KOPT-K1 (cell line): Measurements from ENCODE around the gene MRAS.

ENCODE experiments used
- H3K27ac ChIP-seq: fragments of 200-600 bp; sonication (generic); 2 replicates; pipeline ENCODE4 v1.5.1; 2016; ENCODE audit warnings: antibody characterized with exemption, mild to moderate bottlenecking, low read depth, low read length; ENCODE audit not compliant: poor library complexity, severe bottlenecking
- H3K36me3 ChIP-seq: fragments of 200-600 bp; sonication (generic); 2 replicates; pipeline ENCODE4 v1.5.1; 2017; ENCODE audit warnings: antibody characterized with exemption, mild to moderate bottlenecking, low read length, moderate library complexity; ENCODE audit not compliant: insufficient read depth
- H3K9me3 ChIP-seq: fragments of 200-600 bp; sonication (generic); 2 replicates; pipeline ENCODE4 v1.5.1; 2017; ENCODE audit warnings: antibody characterized with exemption, low read length, mild to moderate bottlenecking; ENCODE audit not compliant: insufficient read depth, poor library complexity, severe bottlenecking

The MRAS gene

GRCh38 chr3:138432576-138433240, 84.3 kb downstream of the MRAS start:
- H3K9me3 ChIP-seq = peaks cover 6% of the 10 kb centered on the region
- no peak overlapping the region for H3K27ac ChIP-seq
- no peaks in the 10 kb centered on the region for H3K36me3 ChIP-seq

- H3K36me3 ChIP-seq = no peaks in the 10 kb centered on the region
- no peak overlapping the region for H3K27ac ChIP-seq
- H3K9me3 ChIP-seq = peaks cover 6% of the 10 kb centered on the region
Measured at GRCh38 chr3:138433892-138434275, 85.5 kb downstream of the MRAS start.

- Histone ChIP-seq H3K36me3 (no peaks in the 10 kb centered on the region), H3K27ac (no peak within 1 kb of the TSS), H3K9me3 (peaks cover 6% of the 10 kb centered on the region)
Measured at GRCh38 chr3:138434276-138434874, 86.0 kb downstream of the MRAS start, which contains the start of gene ESYT3. Gene ESYT3 (plus strand): TSS chr3:138434616. CDS start chr3:138434799, 183 bp downstream.

- no peaks in the 10 kb centered on the region for H3K36me3 ChIP-seq
- H3K27ac ChIP-seq = no peak overlapping the region
Measured at GRCh38 chr3:138434875-138435772, 86.7 kb downstream of the MRAS start.

GRCh38 chr3:138435840-138436239, 87.5 kb downstream of the MRAS start:
- no peak overlapping the region for H3K27ac ChIP-seq

More at GRCh38 chr3:138434875-138435772, 86.7 kb downstream of the MRAS start:
- peaks cover 6% of the 10 kb centered on the region for H3K9me3 ChIP-seq

GRCh38 chr3:138437281-138437680, 88.9 kb downstream of the MRAS start:
- no peak overlapping the region for H3K27ac ChIP-seq
- no peaks in the 10 kb centered on the region for H3K36me3 ChIP-seq
- peaks cover 6% of the 10 kb centered on the region for H3K9me3 ChIP-seq

More at GRCh38 chr3:138435840-138436239, 87.5 kb downstream of the MRAS start:
- Histone ChIP-seq H3K36me3 (no peaks in the 10 kb centered on the region), H3K9me3 (peaks cover 6% of the 10 kb centered on the region)

- Histone ChIP-seq H3K9me3 (peaks cover 4% of the 10 kb centered on the region), H3K27ac (no peak overlapping the region), H3K36me3 (no peaks in the 10 kb centered on the region)
Measured at GRCh38 chr3:138438896-138439295, 90.5 kb downstream of the MRAS start.

GRCh38 chr3:138439646-138440045, 91.3 kb downstream of the MRAS start:
- no peaks in the 10 kb centered on the region for H3K36me3 ChIP-seq
- H3K27ac ChIP-seq = no peak overlapping the region
- no peaks in the 10 kb centered on the region for H3K9me3 ChIP-seq

- Histone ChIP-seq H3K27ac (no peak overlapping the region), H3K36me3 (no peaks in the 10 kb centered on the region), H3K9me3 (no peaks in the 10 kb centered on the region)
Measured at GRCh38 chr3:138440121-138440521, 91.7 kb downstream of the MRAS start.

GRCh38 chr3:138440596-138440995, 92.2 kb downstream of the MRAS start:
- Histone ChIP-seq H3K27ac (no peak overlapping the region), H3K9me3 (no peaks in the 10 kb centered on the region), H3K36me3 (no peaks in the 10 kb centered on the region)

- H3K9me3 ChIP-seq = no peaks in the 10 kb centered on the region
- H3K36me3 ChIP-seq = no peaks in the 10 kb centered on the region
- H3K27ac ChIP-seq = no peak overlapping the region
Measured at GRCh38 chr3:138441256-138441655, 92.9 kb downstream of the MRAS start.

GRCh38 chr3:138441742-138442141, 93.4 kb downstream of the MRAS start:
- H3K36me3 ChIP-seq = no peaks in the 10 kb centered on the region
- H3K27ac ChIP-seq = no peak overlapping the region
- no peaks in the 10 kb centered on the region for H3K9me3 ChIP-seq

GRCh38 chr3:138442433-138442832, 94.1 kb downstream of the MRAS start:
- no peak overlapping the region for H3K27ac ChIP-seq
- H3K36me3 ChIP-seq = no peaks in the 10 kb centered on the region
- no peaks in the 10 kb centered on the region for H3K9me3 ChIP-seq

- Histone ChIP-seq H3K9me3 (no peaks in the 10 kb centered on the region), H3K27ac (no peak overlapping the region)
Measured at GRCh38 chr3:138443091-138443490, 94.7 kb downstream of the MRAS start.

More at GRCh38 chr3:138443091-138443490, 94.7 kb downstream of the MRAS start:
- H3K36me3 ChIP-seq = no peaks in the 10 kb centered on the region
